IMR-90 (cell line): ENCODE data around the gene SPTLC3. TPM values are rescaled to one million over a fixed set of nuclear protein-coding genes. Genes with fewer than 3 reads are reported as not detected.
A peak's percentile ranks its signal among the peaks of the same experiment; 100 is the strongest.

ENCODE experiments used
- ATAC-seq: fragments of 200-7000 bp; cut with Tn5 transposase; 2 replicates; pipeline ENCODE4 v1.9.1; 2020; ENCODE audit warnings: low read depth, mild to moderate bottlenecking, moderate library complexity
- BruUV-seq: library from RNA; stranded (reverse); fragments of 400-500 nt; replicated peaks from 2 replicates; lab custom pipeline; 2021; lab: Mats Ljungman, UMichigan
- CTCF ChIA-PET: fragments of 300-600 bp; formaldehyde crosslinking; extraction: SDS; loops from one replicate; lab custom pipeline; 2021; ENCODE audit warnings: antibody characterized with exemption; lab: Yijun Ruan, JAX
- POLR2A ChIA-PET: fragments of 300-600 bp; sonication (Branson Sonifier 250); formaldehyde crosslinking; loops from one replicate; lab custom pipeline; 2022; ENCODE audit warnings: antibody characterized with exemption; ENCODE audit not compliant: unreplicated experiment; lab: Charles Lee
- DNase-seq: peaks from one replicate; pipeline ENCODE4 v3.0.0; 2013
- H2AFZ ChIP-seq: replicated peaks from 2 replicates; pipeline ENCODE3; 2013; ENCODE audit warnings: low read length, mild to moderate bottlenecking; ENCODE audit not compliant: poor library complexity
- H2AK5ac ChIP-seq: 2 replicates; pipeline ENCODE4 v1.6.1; 2013; ENCODE audit warnings: low read depth, low read length, inconsistent platforms
- H2AK9ac ChIP-seq: replicated peaks from 2 replicates; pipeline ENCODE3; 2013; ENCODE audit warnings: mild to moderate bottlenecking, low read depth, low read length, moderate library complexity; ENCODE audit not compliant: poor library complexity
- H2BK120ac ChIP-seq: 2 replicates; pipeline ENCODE4 v1.6.1; 2013; ENCODE audit warnings: low read depth, low read length, inconsistent platforms
- H2BK15ac ChIP-seq: 3 replicates; pipeline ENCODE4 v1.6.1; 2013; ENCODE audit warnings: low read depth, low read length, inconsistent platforms
- H2BK20ac ChIP-seq: 2 replicates; pipeline ENCODE4 v1.6.1; 2013; ENCODE audit warnings: low read depth, mild to moderate bottlenecking, inconsistent platforms, low read length, moderate library complexity
- H2BK5ac ChIP-seq: 2 replicates; pipeline ENCODE4 v1.6.1; 2013; ENCODE audit warnings: mild to moderate bottlenecking, low read depth, low read length, inconsistent platforms; ENCODE audit not compliant: poor library complexity, severe bottlenecking
- H3K14ac ChIP-seq: replicated peaks from 2 replicates; pipeline ENCODE4 v1.6.1; 2013; ENCODE audit warnings: low read depth, low read length, inconsistent platforms
- H3K18ac ChIP-seq: 2 replicates; pipeline ENCODE4 v1.6.1; 2013; ENCODE audit warnings: low read depth, low read length, control low read depth
- H3K23ac ChIP-seq: 2 replicates; pipeline ENCODE4 v1.6.1; 2013; ENCODE audit warnings: low read depth, low read length, inconsistent platforms
- H3K27ac ChIP-seq: 2 replicates; pipeline ENCODE4 v1.5.1; 2013; ENCODE audit warnings: mild to moderate bottlenecking, control low read depth, low read length; ENCODE audit not compliant: insufficient read depth
- H3K27me3 ChIP-seq: 2 replicates; pipeline ENCODE4 v1.6.1; 2013; ENCODE audit warnings: low read length; ENCODE audit not compliant: control insufficient read depth, insufficient read depth
- H3K36me3 ChIP-seq: 2 replicates; pipeline ENCODE4 v1.6.1; 2013; ENCODE audit warnings: low read length, mixed read lengths; ENCODE audit not compliant: control insufficient read depth, insufficient read depth
- H3K4ac ChIP-seq: 2 replicates; pipeline ENCODE4 v1.6.1; 2013; ENCODE audit warnings: low read depth, low read length, inconsistent platforms
- H3K4me1 ChIP-seq: 2 replicates; pipeline ENCODE4 v1.6.1; 2013; ENCODE audit warnings: low read length, mixed read lengths; ENCODE audit not compliant: control insufficient read depth, insufficient read depth
- H3K4me2 ChIP-seq: 2 replicates; pipeline ENCODE4 v1.6.1; 2013; ENCODE audit warnings: low read depth, mild to moderate bottlenecking, control low read depth, low read length, moderate library complexity
- H3K4me3 ChIP-seq: 2 replicates; pipeline ENCODE4 v1.5.1; 2013; ENCODE audit warnings: low read depth, mild to moderate bottlenecking, control low read depth, low read length, moderate library complexity; ENCODE audit not compliant: insufficient read depth
- H3K56ac ChIP-seq: 2 replicates; pipeline ENCODE4 v1.6.1; 2013; ENCODE audit warnings: low read length, inconsistent platforms; ENCODE audit not compliant: insufficient read depth; ENCODE audit errors: extremely low read depth
- H3K79me1 ChIP-seq, 2 experiments: 2 replicates each; pipeline ENCODE4 v1.6.1; 2013; ENCODE audit warnings: low read length in 2 of 2, inconsistent platforms in 1 of 2, low read depth in 1 of 2
- H3K9ac ChIP-seq: 2 replicates; pipeline ENCODE4 v1.6.1; 2013; ENCODE audit warnings: low read depth, low read length, control low read depth
- H3K9me1 ChIP-seq: 2 replicates; pipeline ENCODE4 v1.6.1; 2013; ENCODE audit warnings: low read length, inconsistent platforms; ENCODE audit not compliant: insufficient read depth
- H3K9me3 ChIP-seq: 2 replicates; pipeline ENCODE4 v1.6.1; 2013; ENCODE audit warnings: low read length; ENCODE audit not compliant: control insufficient read depth, insufficient read depth
- H4K20me1 ChIP-seq: 2 replicates; pipeline ENCODE4 v1.6.1; 2013; ENCODE audit warnings: low read length, inconsistent platforms; ENCODE audit not compliant: insufficient read depth
- H4K5ac ChIP-seq: 2 replicates; pipeline ENCODE4 v1.6.1; 2013; ENCODE audit warnings: mild to moderate bottlenecking, low read depth, low read length, control low read depth
- H4K8ac ChIP-seq, 2 experiments: 2 replicates each; pipeline ENCODE4 v1.6.1; 2013; ENCODE audit warnings: low read depth in 2 of 2, low read length in 2 of 2, control low read depth in 1 of 2, inconsistent platforms in 1 of 2
- H4K91ac ChIP-seq: 2 replicates; pipeline ENCODE4 v1.6.1; 2013; ENCODE audit warnings: low read depth, low read length, inconsistent platforms; ENCODE audit not compliant: insufficient read depth
- BHLHE40 ChIP-seq: fragments of 150-350 bp; IDR thresholded peaks from 2 replicates; pipeline ENCODE4 v1.6.1; 2016; ENCODE audit warnings: mild to moderate bottlenecking, low read depth, low read length
- CEBPB ChIP-seq: IDR thresholded peaks from 2 replicates; pipeline ENCODE4 v1.6.1; 2012; ENCODE audit warnings: low read depth, low read length, improper control_type of control experiment
- CHD1 ChIP-seq: IDR thresholded peaks from 2 replicates; pipeline ENCODE4 v1.6.1; 2012; ENCODE audit warnings: low read depth, low read length, improper control_type of control experiment
- CTCF ChIP-seq: conservative IDR thresholded peaks from 2 replicates; pipeline ENCODE4 v1.5.1; 2012; ENCODE audit warnings: mild to moderate bottlenecking, low read depth, low read length, improper control_type of control experiment
- ELK1 ChIP-seq: fragments of 150-350 bp; IDR thresholded peaks from 2 replicates; pipeline ENCODE4 v1.6.1; 2016; ENCODE audit warnings: low read depth, mild to moderate bottlenecking, low read length, moderate library complexity, borderline replicate concordance
- FOS ChIP-seq: fragments of 150-350 bp; IDR thresholded peaks from 2 replicates; pipeline ENCODE4 v1.6.1; 2016; ENCODE audit warnings: low read depth, low read length
- MAFK ChIP-seq: IDR thresholded peaks from 2 replicates; pipeline ENCODE4 v1.6.1; 2012; ENCODE audit warnings: low read depth, low read length, improper control_type of control experiment
- MAZ ChIP-seq: IDR thresholded peaks from 2 replicates; pipeline ENCODE4 v1.6.1; 2012; ENCODE audit warnings: low read depth, mild to moderate bottlenecking, low read length, improper control_type of control experiment, moderate library complexity, borderline replicate concordance
- MXI1 ChIP-seq: IDR thresholded peaks from 2 replicates; pipeline ENCODE4 v1.6.1; 2012; ENCODE audit warnings: low read depth, mild to moderate bottlenecking, low read length, moderate library complexity, borderline replicate concordance
- POLR2A ChIP-seq: IDR thresholded peaks from 2 replicates; pipeline ENCODE4 v1.6.1; 2012; ENCODE audit warnings: mild to moderate bottlenecking, low read depth, low read length
- RAD21 ChIP-seq: IDR thresholded peaks from 2 replicates; pipeline ENCODE4 v1.6.1; 2012; ENCODE audit warnings: low read length, improper control_type of control experiment
- RCOR1 ChIP-seq: IDR thresholded peaks from 2 replicates; pipeline ENCODE4 v1.6.1; 2012; ENCODE audit warnings: mild to moderate bottlenecking, low read length, improper control_type of control experiment; ENCODE audit not compliant: insufficient replicate concordance
- RFX5 ChIP-seq: IDR thresholded peaks from 2 replicates; pipeline ENCODE4 v1.8.0; 2012; ENCODE audit warnings: low read depth, mild to moderate bottlenecking, low read length, moderate library complexity
- WGBS, 2 experiments: methylation state at CpG; one replicate each; pipeline versions ENCODE4 v1.1.5 to v1.1.7; 2013; ENCODE audit warnings: missing lambda C conversion rate in 2 of 2; ENCODE audit not compliant: insufficient read length in 1 of 2; ENCODE audit errors: extremely low coverage in 2 of 2; 5-methylcytosine and 5-hydroxymethylcytosine counted together
- dilution Hi-C: fragments of 300-500 bp; cut with HindIII; formaldehyde crosslinking; loops from one replicate; pipeline ENCODE4 v1.14.3; 2018; ENCODE audit warnings: low sequenced_read_pairs; ENCODE audit not compliant: unreplicated experiment
- in situ Hi-C: fragments of 300-500 bp; cut with MboI; formaldehyde crosslinking; loops from 3 replicates; pipeline ENCODE4 v1.14.3; 2019; ENCODE audit warnings: low sequenced_read_pairs, inconsistent platforms, mixed read lengths
- intact Hi-C: fragments of 100-400 bp; cut with micrococcal nuclease; formaldehyde crosslinking; loops from 2 replicates; pipeline ENCODE4 v1.10.0; 2022
- polyA plus RNA-seq, 3 experiments: library from polyadenylated mRNA; depleted of rRNA; stranded (reverse); fragments of >200 nt; gene quantifications; 2 replicates each; pipeline ENCODE4 v1.2.3, GENCODE V29; 2012; ENCODE audit warnings: low replicate concordance in 1 of 3
- total RNA-seq: library from RNA; depleted of rRNA; stranded (reverse); fragments of >200 nt; gene quantifications from 2 replicates; pipeline ENCODE4 v1.2.3, GENCODE V29; 2012

Gene SPTLC3
- total and polyA plus RNA-seq, 2 of the 4 experiments (the other 2 are of a cell fraction), result 0.44 to 1.6 TPM

GRCh38 chr20:13029687-13030375, 21.1 kb downstream of the SPTLC3 start:
- peak; percentile 2; the same call in 1 of the 2 replicates for TF ChIP-seq MAFK
- TF ChIP-seq ELK1, result no peak
- no peak for TF ChIP-seq RAD21
- TF ChIP-seq RFX5, result no peak
- TF ChIP-seq RCOR1, result no peak
- TF ChIP-seq MXI1, result 0 out of 2 replicates have a peak, but pooled peaks have one; percentile 45
- TF ChIP-seq BHLHE40, result peak; percentile 80; the same call in 1 of the 2 replicates
- TF ChIP-seq FOS, result peak; percentile 30; the same call in 1 of the 2 replicates
- TF ChIP-seq MAZ, result peak; percentile 69
- TF ChIP-seq CEBPB, result peak; percentile 80
- no peak for TF ChIP-seq CTCF
- no peak for TF ChIP-seq CHD1
- no peak for TF ChIP-seq POLR2A

More at GRCh38 chr20:13029687-13030375, 21.1 kb downstream of the SPTLC3 start:
- Histone ChIP-seq H4K20me1 (no peaks in the 10 kb centered on the region), H2AK9ac (no peak overlapping the region), H2AFZ (no peak overlapping the region), H3K18ac (no peak overlapping the region), H2BK15ac (no peak overlapping the region), H4K8ac (no peak overlapping the region), H3K4ac (no peak overlapping the region), H3K4me2 (no peak overlapping the region; the same call in 1 of the 2 replicates), H3K27me3 (no peaks in the 10 kb centered on the region; the same call in none of the 2 replicates), H4K91ac (no peak overlapping the region), H2AK5ac (no peak overlapping the region), H3K27ac (no peak overlapping the region), H3K4me3 (no peak overlapping the region), H3K9me1 (0 out of 2 replicates have a peak, but pooled peaks cover 4% of the 10 kb centered on the region), H3K23ac (no peak overlapping the region), H2BK5ac (no peak overlapping the region), H3K14ac (no peak overlapping the region), H4K5ac (no peak overlapping the region), H3K9me3 (no peaks in the 10 kb centered on the region), H3K79me1 (no peaks in the 10 kb centered on the region), H3K4me1 (no peaks in the 10 kb centered on the region; the same call in 1 of the 2 replicates), H3K9ac (no peak overlapping the region), H3K56ac (no peak overlapping the region), H2BK120ac (no peak overlapping the region), H2BK20ac (no peak overlapping the region), H3K36me3 (no peaks in the 10 kb centered on the region)
- DNase-seq (peak; percentile 84), ATAC-seq (peak; percentile 91)
- dilution Hi-C loops (no loop called here), in situ Hi-C loops (no loop called here), intact Hi-C loops (no loop called here)
- ChIA-PET POLR2A (no interaction called here), CTCF (no interaction called here)
- 0% methylated on average over 1 of the region's 3 CpGs; no CpG with 5 or more reads in 1 of the 2 experiments for WGBS, 2 experiments
- BruUV-seq, result no TSS peak
